AG08395 (cell line): ENCODE data around the gene FSTL5.

ENCODE experiments used
- DNase-seq: peaks from one replicate; pipeline ENCODE4 v3.0.0; 2012; ENCODE audit warnings: mixed read lengths, low spot score

Gene FSTL5

DNA sequence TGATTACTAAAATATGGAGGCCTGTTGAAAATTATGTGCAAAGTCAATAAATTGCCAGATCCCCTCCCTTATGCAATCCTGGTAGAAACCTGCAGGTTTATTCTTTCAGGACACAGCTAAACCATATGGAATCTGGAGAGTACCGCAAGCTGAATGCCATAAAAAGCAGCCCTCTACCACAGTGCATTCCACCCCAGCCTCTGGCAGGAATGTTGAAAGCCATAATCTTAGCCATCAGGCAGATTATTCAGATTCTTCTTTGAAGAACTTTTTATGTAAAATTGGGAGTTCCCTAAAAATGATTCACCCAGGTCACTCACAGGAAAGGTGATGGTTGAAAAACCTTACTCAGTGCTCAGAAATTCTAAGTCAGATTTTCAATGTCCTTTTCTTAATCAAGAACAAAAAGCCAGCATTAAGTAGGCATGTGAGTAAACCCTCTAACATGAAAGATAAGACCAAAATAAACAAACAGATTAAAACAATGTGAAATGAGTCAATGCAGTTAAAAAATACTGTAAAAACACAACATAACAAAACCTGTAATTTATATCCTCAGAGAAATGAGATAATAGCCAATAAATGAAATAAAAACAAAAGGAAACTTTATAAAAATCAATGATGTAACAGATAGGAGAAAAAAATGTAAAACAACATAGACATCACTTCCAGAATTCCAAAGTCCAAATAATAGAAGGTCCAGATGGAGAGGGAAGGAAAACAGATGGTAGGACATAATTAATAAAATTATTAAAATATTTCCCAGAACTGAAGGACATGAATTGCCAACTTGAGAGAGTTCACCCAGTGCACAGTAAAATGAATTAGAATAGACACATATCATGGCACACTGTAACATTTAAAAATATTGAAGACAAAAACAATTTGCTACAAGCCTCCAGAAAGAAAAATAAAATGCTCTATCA lies 226.9 kb downstream of the FSTL5 start:
- DNase-seq: peak; percentile 67

GRCh38 chr4:161931089-161931488 lies 232.7 kb downstream of the FSTL5 start:
- DNase-seq: no peak

DNA sequence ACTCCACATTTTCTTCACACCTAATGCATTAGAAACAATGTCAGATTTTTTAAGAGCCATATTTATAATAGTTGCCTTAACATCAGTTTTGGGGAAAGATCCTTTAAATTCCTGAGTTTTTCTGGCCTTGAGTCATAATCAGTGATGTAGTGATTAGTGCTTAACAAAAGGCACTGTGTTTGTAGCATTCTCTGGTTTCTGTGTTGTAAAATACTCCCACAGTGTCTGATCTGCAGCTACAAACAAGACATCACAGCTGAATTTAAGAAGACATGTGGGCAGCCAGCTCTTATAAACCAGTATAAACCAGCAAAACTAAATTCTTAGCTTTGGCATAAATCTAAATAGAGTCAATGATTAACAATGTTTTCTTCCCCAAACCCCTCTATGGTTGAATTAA lies 233.8 kb downstream of the FSTL5 start:
- DNase-seq: peak; percentile 15

- DNase-seq: no peak
Measured at GRCh38 chr4:161926033-161926828, 237.6 kb downstream of the FSTL5 start.

- DNase-seq: no peak
Measured at GRCh38 chr4:161920304-161921052, 243.3 kb downstream of the FSTL5 start.

- DNase-seq: no peak
Measured at GRCh38 chr4:161919442-161920220, 244.2 kb downstream of the FSTL5 start.

DNA sequence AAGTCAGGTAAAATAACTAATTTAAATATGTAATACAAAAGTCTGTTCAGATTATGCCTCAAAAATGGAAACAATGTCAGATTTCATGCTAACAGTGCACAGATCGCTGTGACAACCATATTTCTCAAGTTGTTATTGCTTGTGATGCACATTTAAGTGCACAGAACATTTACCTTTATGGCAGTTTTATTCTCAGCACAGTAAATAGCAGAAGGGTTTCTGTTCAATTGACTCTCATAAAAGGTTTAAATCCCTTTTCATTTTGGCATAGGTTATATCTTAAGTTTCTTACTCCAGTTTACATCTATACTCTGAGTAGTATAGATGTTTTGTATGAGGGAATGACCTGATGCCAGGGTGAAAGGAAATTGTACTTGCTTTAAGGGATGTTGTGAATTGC lies 247.8 kb downstream of the FSTL5 start:
- no peak for DNase-seq

DNA sequence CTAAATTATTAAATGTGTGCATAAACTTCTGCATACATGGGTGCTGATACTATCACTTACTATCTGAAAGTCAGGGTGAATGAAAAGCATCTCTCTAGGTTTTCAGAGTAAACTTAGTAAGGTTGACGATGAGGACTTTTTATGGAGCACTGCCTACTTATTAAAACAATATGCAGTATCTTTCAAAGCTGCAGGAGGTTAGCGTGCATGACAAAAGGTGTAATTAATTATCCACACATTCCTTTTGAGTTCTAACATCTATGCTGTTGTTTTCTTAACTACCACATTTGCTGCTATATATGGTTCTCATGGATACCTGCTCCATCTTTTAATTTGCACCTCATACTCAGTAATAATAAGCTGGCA lies 256.2 kb downstream of the FSTL5 start:
- DNase-seq: no peak

DNA sequence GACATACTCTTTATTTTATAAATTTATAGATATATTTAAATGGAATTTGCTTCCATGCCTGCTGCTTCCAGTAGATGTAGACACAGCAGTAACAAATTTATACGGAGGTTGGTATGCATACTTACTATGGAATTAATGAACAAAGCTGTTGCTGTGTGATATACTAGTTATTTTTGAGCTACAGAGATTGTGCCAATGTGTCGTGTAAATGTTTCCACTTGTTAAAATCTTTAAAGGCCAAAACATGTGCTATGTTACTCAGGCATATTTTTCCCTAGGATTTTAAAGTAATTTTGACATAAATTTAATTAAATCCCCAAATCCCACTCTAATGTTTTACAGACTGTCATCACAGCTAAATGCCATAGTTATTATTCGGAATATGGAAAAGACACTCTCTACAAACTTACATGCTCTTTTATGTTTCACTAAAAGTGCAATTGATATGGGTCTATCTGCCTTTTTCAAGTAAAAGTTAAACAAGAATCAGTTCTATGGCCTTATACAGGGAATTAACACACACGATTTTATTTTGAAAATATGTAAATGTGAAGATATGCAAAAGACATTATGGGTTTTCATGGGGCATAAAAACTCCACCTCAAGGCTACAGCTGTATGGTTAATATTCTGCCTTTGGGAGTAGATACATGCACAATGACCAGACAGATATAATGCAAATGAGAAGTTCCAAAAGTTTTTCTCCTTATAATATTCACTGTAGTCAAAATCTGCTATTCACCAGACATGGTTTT lies 256.8 kb downstream of the FSTL5 start:
- DNase-seq: no peak

DNA sequence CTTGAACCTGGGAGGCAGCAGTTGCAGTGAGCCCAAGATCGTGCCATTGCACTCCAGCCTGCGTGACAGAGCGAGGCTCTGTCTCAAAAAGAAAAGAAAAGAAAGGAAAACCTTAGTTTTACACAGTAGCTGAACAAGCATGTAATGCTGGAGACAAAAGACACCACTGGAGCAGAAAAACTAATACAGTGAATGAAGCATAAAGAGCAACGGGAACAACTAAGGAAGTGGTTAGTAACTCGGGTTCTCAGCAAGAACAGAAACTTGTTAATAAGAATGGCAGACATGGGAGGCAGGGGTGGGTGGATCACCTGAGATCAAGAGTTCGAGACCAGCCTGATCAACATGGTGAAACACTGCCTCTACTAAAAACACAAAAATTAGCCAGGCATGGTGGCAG lies 263.7 kb downstream of the FSTL5 start:
- DNase-seq: no peak

DNA sequence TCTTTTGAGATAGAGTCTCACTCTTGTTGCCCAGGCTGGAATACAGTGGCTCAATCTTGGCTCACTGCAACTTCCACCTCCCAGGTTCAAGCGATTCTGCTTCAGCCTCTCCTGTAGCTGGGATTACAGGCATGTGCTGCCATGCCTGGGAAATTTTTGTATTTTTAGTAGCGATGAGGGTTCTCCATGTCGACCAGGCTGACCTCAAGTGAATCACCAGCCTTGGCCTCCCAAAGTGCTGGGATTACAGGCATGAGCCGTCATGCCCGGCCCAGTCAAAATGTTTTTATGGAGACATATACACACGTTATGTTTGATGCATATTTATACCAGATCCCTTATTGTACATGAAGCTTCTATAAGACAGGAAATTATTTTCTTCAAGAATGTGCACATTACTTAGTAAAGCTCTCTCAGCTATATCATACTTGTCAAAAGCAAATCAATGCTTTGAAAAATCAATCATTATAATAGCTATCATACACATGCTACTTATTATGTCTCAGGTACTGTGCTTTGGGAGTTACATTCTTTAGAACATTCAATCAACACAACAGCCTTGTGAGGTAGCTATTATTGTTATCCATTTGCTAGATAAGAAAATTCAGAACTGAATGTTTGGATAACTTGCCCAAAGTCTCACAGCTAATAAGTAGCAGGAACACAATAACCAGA lies 269.2 kb downstream of the FSTL5 start:
- DNase-seq: no peak

GRCh38 chr4:161894014-161894413 lies 269.8 kb downstream of the FSTL5 start:
- no peak for DNase-seq

GRCh38 chr4:161893566-161893965 lies 270.2 kb downstream of the FSTL5 start:
- DNase-seq: no peak

GRCh38 chr4:161892951-161893350 lies 270.8 kb downstream of the FSTL5 start:
- DNase-seq: no peak

GRCh38 chr4:161883157-161883556 lies 280.6 kb downstream of the FSTL5 start:
- DNase-seq: no peak

DNA sequence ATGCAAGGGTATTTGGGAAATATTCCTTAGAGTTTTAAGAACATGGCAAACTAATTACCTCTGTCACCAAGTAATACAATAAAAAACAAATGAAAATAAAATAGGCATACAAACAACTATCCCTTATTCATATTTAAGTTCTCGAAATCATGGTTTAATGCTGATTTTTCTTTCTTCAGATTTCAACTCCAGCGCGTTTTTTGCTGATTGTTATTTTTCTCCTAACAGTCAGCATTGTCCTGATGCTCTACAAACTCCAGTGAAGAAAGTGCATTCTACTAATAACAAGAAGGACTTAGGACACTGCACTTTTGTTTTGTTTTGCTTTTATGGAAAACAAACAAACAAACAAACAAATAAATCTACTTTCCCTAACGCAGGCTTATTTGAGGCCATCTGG lies 282.4 kb downstream of the FSTL5 start:
- DNase-seq: no peak

- DNase-seq: no peak
Measured at GRCh38 chr4:161869511-161869910, 294.3 kb downstream of the FSTL5 start.

GRCh38 chr4:161856711-161857326 lies 307.0 kb downstream of the FSTL5 start:
- DNase-seq: no peak

DNA sequence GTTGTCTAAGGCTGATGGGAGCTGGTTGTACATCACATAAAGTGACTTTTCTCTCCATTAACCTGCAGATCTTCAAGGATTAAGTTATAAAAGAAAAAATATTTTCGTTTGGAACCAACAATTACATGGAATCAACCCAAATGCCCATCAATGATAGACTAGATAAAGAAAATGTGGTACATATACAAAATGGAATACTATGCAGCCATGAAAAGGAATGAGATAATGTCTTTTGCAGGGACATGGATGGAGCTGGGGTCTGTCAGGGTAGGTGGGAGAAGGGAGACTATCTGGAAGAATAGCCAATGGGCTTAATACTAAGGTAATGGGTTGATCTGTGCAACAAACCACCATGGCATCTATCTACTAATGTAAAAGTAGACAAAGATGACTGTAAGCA lies 313.2 kb downstream of the FSTL5 start:
- DNase-seq: no peak

DNA sequence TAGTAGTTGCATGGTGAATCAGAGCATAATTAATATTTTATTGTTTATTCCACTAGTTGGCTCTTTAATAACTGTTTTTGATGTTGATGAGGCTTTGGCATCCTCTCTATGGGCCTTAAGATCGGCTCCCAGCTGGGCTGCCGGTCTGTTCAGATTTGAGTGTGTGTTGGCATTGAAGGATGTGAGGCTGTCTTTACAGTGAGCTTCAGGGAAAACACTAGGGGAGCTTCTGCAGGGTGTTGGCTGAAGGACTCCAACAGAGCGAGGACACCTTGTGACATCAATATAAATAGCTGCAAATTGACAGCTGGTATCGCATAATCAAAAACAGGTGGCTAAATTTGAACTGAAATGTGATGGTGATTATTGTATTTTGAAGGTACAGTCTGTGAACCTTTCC lies 322.0 kb downstream of the FSTL5 start:
- no peak for DNase-seq
